Measurements from ENCODE around the gene OR4K1.
"Not testable (repeated sequence)": the region's sequence is repeated elsewhere in the genome, so short reads cannot be mapped to it uniquely, and the experiment has no call there.

The OR4K1 gene

DNA sequence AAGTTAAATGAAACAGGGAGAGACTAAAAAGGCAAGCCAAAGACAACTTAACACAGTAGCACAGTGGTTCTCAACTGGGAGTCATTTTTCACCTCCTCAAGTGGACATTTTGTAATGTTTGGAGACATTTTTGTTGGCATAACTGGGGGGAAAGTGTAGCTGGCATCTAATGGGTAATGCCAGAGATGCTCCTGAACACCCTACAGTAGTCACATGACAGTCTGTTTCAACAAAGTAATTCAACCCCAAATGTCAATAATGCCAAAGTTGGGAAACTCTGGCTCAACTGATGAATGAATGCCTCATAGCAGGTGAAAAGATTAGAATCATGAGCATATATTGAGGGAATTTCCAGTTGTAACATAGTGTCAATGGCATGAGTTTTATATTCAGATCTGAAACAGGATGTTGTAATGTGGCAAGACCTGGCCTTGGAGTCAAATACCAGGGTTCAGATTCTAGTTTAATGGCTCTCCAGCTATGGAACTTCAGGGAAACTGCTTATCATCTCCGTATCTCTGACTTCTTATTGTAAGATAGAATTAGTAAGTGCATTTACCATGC lies 12.7 kb upstream of the OR4K1 start:
- TF ChIP-seq, protein P1, sequence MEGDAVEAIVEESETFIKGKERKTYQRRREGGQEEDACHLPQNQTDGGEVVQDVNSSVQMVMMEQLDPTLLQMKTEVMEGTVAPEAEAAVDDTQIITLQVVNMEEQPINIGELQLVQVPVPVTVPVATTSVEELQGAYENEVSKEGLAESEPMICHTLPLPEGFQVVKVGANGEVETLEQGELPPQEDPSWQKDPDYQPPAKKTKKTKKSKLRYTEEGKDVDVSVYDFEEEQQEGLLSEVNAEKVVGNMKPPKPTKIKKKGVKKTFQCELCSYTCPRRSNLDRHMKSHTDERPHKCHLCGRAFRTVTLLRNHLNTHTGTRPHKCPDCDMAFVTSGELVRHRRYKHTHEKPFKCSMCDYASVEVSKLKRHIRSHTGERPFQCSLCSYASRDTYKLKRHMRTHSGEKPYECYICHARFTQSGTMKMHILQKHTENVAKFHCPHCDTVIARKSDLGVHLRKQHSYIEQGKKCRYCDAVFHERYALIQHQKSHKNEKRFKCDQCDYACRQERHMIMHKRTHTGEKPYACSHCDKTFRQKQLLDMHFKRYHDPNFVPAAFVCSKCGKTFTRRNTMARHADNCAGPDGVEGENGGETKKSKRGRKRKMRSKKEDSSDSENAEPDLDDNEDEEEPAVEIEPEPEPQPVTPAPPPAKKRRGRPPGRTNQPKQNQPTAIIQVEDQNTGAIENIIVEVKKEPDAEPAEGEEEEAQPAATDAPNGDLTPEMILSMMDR (IDR thresholded peaks at IDR 0.05; ENCODE audit: low read depth, low read length, missing control alignments), result no peak
- no peak for DNase-seq (ENCODE audit: low read depth)

DNA sequence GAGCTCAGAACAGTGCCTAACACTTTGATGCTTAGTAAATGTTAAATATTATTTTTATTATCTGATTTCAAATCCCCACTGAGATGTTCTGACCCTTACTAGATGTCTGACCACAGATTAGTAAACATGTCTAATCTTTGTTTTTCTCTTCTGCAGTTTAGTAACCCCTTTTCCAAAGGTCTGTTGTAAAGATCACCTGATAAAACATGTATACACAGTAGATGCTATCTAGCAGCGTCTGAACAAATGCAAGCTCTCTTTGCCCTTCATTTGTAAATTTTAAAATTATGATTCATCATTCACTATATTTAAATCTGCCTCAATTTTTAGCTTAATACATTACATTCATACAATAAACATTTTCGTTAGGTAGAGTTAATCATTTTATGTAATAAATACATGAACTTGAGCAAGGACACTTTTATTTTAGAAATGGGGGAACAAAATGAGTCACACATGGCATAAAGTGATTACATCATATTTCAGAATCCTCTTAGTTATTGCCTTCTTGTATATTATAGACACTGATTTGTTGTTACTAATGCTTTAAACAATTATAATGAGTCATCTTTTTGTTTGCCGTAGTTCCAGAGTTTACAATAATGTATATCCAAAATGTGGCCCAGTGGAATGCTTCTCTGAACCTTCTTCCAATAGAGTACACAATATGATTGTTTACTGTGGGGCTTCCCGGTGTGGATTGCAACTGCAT lies 12.0 kb upstream of the OR4K1 start:
- H3K4me3 ChIP-seq (ENCODE audit: low read depth, low read length), result no peak overlapping the region
- no peak for DNase-seq (ENCODE audit: low read depth)
- TF ChIP-seq, protein P1 (IDR thresholded peaks at IDR 0.05; ENCODE audit: low read depth, low read length, missing control alignments), result no peak

More for the DNA sequence above, 12.7 kb upstream of the OR4K1 start:
- no peak overlapping the region for H3K4me3 ChIP-seq (ENCODE audit: low read depth, low read length)

DNA sequence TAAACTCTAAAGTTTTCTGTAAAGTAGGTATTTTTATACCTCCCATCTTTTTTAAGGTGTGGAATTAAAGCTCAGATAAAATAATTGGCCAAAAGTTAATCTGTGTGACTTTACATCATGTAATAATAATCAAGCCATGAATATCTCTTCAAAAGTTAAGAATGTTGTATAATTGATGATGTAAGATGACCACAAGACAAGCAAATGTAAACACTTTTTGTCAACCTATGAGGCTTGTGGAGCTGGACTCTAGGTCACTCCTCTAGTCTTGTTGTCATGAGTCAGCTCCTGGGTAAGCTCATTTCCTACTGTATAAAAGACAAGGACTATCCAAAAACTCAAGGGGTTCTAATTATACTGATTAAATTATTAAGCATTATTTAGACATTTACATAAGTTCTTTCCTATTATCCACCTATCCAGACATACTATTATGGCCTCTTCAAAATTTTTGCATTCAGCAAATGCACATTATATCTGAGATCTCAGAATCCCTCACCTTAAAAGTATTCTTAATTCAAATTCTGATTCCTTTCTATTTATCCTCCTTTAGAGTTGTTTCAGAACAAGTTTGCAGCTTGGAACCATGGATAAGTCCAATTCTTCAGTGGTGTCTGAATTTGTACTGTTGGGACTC lies 10.6 kb upstream of the OR4K1 start, which contains the start of gene OR4K5:
OR4K5 (plus strand) TSS at position 587 of the 637 bp plus-strand sequence; CDS start at position 587, 0 bp downstream.
- DNase-seq (ENCODE audit: low read depth), result no peak
- no peak within 1 kb of the TSS for H3K4me3 ChIP-seq (ENCODE audit: low read depth, low read length)
- TF ChIP-seq, protein P1 (IDR thresholded peaks at IDR 0.05; ENCODE audit: low read depth, low read length, missing control alignments), result no peak

DNA sequence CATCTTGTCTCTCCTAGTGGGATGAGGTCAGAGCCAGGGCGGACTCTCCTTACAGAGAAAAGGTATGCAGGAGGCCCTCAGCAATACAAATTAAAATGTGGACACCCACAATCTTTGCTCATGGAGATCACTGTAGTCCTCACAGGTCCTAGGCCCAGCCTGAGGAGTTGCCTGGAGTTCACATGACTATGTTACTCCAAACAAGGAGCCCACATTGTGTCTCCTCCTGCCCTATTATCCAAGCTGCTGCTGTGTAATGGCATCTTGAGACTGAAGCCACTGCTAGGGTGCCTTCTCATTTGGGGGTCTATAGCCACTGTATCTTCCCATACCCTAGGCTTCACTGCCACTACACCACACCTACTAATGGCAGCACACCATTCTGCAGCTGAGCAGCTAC lies 11.0 kb downstream of the OR4K1 start:
- TF ChIP-seq, protein P1 (IDR thresholded peaks at IDR 0.05; ENCODE audit: low read depth, low read length, missing control alignments), result no peak
- no peak for DNase-seq (ENCODE audit: low read depth)
- no peak overlapping the region for H3K4me3 ChIP-seq (ENCODE audit: low read depth, low read length)

DNA sequence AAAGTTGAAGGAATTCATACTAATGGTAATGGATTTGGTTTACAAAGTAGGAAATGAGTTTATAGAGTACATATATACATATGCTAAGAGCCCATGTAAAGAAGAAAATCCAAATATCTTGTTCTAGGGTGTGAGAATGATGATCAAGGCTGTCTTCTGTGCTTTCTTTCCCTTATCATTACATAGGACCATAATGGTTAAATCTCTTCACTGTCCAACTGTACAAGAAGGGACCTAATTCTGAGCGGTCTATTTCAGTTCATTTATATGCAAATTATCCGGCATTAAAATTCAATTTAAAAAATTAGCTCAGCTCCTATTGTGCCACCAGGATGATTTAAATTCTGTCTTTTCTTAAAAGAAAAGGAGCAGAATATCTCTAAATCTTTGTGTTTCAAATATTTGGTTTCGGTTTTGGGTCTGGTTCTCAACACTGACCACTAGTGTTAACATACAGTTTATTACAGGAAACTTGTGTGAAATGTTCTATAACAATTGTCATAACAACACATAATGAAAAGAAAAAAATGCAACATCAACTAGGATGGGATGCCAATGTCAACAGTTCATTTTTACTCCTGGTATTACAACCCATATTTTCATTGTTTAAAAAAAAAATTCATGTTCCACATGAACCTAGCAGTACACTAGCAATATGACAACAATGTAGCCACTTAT lies 16.8 kb downstream of the OR4K1 start:
- no peak for DNase-seq (ENCODE audit: low read depth)
- no peak overlapping the region for H3K4me3 ChIP-seq (ENCODE audit: low read depth, low read length)
- TF ChIP-seq, protein P1 (IDR thresholded peaks at IDR 0.05; ENCODE audit: low read depth, low read length, missing control alignments), result peak; percentile 8

DNA sequence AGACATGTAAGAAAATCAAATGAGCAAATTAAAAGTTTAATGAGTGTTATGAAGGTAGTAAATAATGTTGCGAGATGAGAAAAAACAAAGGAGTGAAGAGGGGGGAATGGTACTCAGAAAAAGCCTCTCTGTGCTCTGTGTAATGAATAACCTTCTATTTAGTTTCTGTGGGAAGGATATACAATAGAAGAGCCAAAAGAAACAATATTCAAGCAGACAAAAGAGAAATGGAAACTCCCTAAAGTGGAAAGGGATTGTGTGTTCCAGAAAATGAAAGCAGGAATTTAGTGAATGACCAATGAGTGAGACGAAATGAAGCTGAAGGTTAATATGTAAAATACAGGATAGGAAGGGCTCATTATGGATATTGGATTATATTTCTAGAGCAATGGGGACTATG lies 18.5 kb downstream of the OR4K1 start:
- H3K4me3 ChIP-seq (ENCODE audit: low read depth, low read length), result no peak overlapping the region
- TF ChIP-seq, protein P1 (IDR thresholded peaks at IDR 0.05; ENCODE audit: low read depth, low read length, missing control alignments), result no peak
- no peak for DNase-seq (ENCODE audit: low read depth)

DNA sequence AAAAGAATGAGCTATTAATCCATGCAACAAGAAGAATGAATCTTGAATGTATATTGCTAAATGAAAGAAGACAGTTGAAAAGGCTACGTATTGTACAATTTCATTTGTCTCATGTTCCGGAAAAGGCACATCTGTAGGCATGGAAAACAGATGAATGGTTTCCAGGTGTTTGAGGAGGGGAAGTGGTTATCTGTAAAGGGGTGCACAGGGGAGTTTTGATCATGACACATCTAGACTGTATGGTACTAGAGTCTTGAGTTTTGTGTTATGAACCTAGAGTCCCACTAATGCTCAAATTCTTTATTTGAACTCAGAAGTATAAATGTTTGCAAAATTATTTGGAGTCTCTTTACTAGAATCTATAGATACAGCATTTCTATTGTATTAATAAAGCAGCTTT lies 39.0 kb downstream of the OR4K1 start:
- H3K4me3 ChIP-seq (ENCODE audit: low read depth, low read length); DNase-seq (ENCODE audit: low read depth): not testable (repeated sequence)

Measured in GM12864 (cell line).